Brain pericyte (primary cell): ENCODE measurements around the gene SLC2A14.
"Not testable (repeated sequence)": the region's sequence is repeated elsewhere in the genome, so short reads cannot be mapped to it uniquely, and the experiment has no call there.

Source experiments
- DNase-seq: peaks from one replicate; pipeline ENCODE4 v3.0.0-alpha.2; 2012; ENCODE audit warnings: low read depth, low spot score

Gene SLC2A14

GRCh38 chr12:7834701-7835100 lies 38.0 kb downstream of the SLC2A14 start:
- no peak for DNase-seq

DNA sequence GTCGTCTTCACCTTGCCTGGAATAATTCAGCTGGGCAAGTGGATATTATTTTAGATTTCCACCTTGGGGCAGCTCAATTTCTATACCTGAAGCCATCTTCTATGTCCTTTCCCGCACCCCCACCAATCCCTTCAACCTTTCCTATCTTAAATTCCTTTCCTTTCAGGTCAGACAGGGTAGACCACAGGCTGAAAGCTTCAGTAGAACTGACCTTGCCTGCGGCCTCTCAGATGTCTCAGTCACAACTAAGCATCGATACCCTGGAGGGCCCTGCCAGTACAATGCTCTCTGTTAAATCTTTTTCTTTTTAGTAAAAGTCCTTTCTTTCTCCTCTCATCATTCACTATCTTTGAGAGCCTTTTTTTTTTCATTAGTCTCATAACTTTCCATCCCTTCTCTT lies 38.9 kb downstream of the SLC2A14 start:
- no peak for DNase-seq

GRCh38 chr12:7833201-7833600 lies 39.5 kb downstream of the SLC2A14 start:
- DNase-seq, result not testable (repeated sequence)

GRCh38 chr12:7832059-7832696 lies 40.5 kb downstream of the SLC2A14 start:
- no peak for DNase-seq

- not testable (repeated sequence) for DNase-seq
Observed at GRCh38 chr12:7829737-7830136, 43.0 kb downstream of the SLC2A14 start.

GRCh38 chr12:7825754-7826153 lies 47.0 kb downstream of the SLC2A14 start:
- not testable (repeated sequence) for DNase-seq

- DNase-seq, result peak; percentile 50
Observed at GRCh38 chr12:7806863-7807487, 65.7 kb downstream of the SLC2A14 start.

DNA sequence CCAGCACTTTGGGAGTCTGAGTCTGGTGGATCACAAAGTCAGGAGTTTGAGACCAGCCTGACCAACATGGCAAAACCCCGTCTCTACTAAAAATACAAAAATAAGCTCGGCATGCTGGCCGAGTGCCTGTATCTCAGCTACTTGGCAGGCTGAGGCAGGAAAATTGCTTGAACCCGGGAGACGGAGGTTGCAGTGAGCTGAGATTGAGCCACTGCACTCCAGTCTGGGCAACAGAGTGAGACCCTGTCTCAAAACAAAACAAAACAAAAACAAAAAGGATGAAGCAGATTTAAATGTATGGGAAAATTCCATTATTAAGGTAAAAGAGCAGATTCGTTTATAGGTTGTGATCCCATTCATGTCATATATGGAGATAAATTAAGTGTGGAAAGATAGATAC lies 66.4 kb downstream of the SLC2A14 start:
- not testable (repeated sequence) for DNase-seq

DNA sequence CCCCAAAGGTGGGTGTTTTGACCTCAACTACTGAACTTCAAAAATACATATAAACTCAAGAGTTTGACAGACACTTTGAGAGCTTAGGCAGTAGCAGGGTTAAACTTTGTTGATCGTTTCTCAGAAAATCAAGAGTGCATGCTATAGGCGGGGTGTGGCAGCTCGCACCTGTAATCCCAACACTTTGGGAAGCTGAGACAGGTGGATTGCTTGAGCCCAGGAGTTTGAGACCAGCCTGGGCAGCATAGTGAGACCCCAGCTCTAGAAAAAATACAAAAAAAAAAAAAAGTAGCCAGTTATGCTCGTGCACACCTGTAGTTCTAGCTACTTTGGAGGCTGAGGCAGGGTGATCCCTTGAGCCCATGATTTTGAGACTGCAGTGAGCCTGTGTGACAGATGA lies 71.3 kb downstream of the SLC2A14 start:
- no peak for DNase-seq

DNA sequence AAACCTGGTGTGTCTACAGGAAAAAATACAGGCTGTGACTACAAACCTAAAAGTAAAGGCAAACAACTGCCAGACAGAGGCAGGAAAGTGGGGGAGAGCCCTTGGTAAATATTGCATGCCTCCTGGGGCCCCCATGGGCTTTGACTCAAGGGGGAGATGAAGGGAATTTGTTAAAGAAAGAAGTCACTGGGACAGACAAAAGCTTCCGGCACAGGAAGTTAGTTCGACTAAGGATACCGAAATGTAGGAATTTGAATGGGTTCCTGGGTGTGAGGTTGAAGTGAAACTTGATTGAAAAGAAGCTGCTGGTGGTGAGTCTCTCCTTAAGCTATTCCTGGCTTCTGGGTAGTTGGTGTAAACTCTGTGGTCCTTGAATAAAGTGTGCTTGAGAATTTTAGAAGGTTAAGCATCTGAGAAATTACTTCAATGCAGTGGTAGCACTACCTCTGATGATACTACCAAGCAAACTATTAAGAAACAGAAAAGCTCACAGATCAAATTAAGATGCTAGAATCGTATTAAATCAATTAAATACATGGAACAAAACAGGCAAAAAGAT lies 73.9 kb downstream of the SLC2A14 start:
- not testable (repeated sequence) for DNase-seq

DNA sequence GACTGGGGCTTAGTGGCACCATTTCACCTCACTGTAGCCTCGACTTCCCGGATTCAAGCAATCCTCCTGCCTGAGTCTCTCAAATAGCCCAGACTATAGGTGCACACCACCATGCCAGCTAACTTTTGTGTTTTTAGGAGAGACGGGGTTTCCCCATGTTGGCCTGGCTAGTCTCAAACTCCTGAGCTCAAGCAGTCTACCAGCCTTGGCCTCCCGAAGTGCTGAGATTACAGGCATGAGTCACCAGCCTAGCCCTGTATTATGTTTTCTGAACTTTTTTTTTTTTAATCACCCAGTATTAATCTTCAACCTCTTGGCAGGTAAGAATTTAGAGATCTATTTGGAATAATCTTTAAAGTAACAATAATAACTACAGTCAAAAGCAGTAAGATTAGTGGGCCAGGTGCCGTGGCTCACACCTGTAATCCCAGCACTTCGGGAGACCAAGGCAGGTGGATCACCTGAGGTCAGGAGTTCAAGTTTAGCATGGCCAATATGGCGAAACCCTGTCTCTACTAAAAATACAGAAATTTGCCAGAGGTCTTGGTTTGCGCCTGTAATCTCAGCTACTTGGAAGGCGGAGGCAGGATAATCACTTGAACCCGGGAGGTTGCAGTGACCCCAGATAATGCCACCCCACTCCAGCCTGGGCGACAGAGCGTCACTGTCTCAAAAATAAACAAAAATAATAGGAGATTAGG lies 74.9 kb downstream of the SLC2A14 start:
- no peak for DNase-seq

DNA sequence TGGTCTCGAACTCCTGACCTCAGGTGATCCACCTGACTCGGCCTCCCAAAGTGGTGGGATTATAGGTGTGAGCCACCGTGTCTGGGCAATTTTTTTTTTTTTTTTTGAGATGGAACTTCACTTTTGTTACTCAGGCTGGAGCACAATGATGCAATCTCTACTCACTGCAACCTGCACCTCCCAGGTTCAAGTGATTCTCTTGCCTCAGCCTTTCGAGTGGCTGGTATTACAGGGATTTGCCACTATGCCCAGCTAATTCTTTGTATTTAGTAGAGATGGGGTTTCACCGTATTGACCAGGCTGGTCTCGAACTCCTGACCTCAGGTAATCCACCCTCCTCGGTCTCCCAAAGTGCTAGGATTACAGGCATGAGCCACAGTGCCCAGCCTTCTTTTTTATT lies 75.4 kb downstream of the SLC2A14 start:
- not testable (repeated sequence) for DNase-seq

DNA sequence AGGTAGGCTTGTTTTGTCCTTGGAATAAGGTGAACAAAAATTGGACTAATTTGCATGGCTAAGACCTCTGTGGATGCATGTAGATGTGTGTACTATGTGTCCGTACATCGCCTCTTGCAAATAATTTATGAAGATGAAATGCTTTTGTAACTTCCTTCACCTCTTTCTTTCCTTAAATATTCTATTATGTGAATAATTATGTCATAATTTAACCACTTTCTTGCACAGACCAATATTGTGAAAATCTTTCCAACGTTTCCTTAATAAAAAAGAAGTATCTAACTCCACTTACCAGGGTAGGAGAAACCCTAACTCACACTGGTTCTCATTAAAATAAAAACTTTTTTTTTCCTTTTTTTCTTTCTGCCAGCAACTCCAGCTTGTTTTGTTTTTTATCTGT lies 79.5 kb downstream of the SLC2A14 start:
- no peak for DNase-seq

DNA sequence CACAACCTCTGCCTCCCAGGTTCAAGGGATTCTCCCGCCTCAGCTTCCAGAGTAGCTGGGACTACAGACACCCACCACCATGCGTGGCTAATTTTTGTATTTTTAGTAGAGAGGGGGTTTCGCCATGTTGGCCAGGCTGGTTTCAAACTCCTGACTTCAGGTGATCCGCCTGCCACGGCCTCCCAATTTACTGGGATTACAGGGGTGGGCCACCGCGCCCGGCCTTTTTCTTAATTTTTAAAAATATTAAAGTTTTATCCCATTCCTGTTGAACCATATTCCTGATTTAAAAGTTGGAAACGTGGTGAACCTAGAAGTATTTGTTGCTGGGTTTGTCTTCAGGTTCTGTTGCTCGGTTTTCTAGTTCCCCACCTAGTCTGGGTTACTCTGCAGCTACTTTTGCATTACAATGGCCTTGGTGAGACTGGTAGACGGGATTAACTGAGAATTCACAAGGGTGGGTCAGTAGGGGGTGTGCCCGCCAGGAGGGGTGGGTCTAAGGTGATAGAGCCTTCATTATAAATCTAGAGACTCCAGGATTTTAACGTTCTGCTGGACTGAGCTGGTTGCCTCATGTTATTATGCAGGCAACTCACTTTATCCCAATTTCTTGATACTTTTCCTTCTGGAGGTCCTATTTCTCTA lies 83.7 kb downstream of the SLC2A14 start, which contains the start of gene NANOG:
Gene NANOG (plus strand): TSS at position 519 of the 645 bp plus-strand sequence. CDS start 213 bp downstream, outside the sequence.
- DNase-seq, result not testable (repeated sequence)

DNA sequence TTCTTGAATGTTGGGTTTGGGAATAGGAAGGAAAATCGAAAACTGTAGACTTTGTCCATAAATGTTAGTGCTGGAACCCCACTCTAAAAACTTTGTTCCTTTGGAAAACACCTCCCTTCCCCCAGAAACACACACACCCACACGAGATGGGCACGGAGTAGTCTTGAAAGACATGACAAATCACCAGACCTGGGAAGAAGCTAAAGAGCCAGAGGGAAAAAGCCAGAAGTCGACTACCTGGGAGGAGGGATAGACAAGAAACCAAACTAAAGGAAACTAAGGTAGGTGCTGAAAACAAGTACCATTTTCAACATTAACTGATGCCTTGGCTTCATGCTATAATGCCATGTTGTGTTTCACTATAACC lies 84.4 kb downstream of the SLC2A14 start:
- DNase-seq, result no peak

- DNase-seq, result no peak
Observed at GRCh38 chr12:7787574-7788293, 85.0 kb downstream of the SLC2A14 start.

- no peak for DNase-seq
Observed at GRCh38 chr12:7784701-7785100, 88.0 kb downstream of the SLC2A14 start.

- DNase-seq, result not testable (repeated sequence)
Observed at GRCh38 chr12:7783433-7783832, 89.3 kb downstream of the SLC2A14 start.

DNA sequence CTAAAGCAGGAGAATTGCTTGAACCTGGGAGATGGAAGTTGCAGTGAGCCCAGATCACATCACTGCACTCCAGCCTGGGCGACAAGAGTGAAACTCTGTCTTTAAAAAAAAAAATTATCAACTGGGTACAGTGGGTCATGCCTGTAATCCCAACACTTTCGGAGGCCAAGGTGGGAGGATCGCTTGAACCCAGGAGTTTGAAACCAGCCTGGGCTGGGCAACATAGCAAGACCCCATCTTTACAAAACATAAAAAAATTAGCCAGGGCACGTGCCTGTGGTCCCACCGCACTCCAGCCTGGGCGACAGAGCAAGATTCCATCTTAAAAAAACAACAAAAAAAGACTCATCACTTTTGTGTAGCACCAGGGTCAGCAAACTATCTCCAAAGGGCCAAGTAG lies 90.7 kb downstream of the SLC2A14 start:
- no peak for DNase-seq

DNA sequence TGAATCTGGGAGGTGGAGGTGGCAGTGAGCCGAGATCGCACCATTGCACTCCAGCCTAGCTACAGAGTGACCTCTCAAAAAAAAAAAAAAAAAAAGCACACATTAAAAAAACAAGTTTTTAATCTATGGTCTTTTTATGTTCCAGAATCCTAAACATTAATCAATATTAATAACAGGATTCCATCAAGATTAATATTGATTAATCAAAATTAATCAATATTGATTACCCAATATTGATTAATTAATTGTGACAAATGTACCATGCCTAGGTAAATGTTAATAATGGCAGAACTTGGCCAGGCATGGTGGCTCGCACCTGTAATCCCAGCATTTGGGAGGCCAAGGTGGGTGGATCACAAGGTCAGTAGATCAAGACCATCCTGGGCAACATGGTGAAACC lies 91.4 kb downstream of the SLC2A14 start:
- no peak for DNase-seq

DNA sequence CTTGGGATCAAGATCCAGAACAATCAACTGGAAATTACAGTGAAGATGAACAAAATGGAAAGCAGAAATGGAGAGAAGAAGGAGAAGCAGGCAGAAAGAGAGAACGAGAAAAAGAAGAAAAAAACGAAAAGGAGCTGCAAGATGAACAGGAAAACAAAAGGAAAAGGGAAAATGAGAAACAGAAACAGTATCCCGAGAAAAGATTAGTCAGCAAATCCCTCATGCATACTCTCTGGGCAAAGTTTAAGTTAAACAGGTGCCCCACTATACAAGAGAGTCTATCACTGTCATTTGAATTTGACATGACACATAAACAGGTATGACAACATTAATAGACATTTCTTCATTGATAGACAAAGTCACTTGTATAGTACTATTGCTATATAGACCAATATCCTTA lies 102.7 kb downstream of the SLC2A14 start:
- DNase-seq, result no peak
